HG03439 (cell line): ENCODE measurements around the gene ORMDL3.
"Not testable (repeated sequence)": the region's sequence is repeated elsewhere in the genome, so short reads cannot be mapped to it uniquely, and the experiment has no call there.

Experiments used
- ATAC-seq: cut with Tn5 transposase; IDR thresholded peaks from one replicate; pipeline ENCODE4 v1.9.1; 2021; ENCODE audit warnings: mild to moderate bottlenecking, moderate library complexity; ENCODE audit not compliant: unreplicated experiment

Gene ORMDL3

DNA sequence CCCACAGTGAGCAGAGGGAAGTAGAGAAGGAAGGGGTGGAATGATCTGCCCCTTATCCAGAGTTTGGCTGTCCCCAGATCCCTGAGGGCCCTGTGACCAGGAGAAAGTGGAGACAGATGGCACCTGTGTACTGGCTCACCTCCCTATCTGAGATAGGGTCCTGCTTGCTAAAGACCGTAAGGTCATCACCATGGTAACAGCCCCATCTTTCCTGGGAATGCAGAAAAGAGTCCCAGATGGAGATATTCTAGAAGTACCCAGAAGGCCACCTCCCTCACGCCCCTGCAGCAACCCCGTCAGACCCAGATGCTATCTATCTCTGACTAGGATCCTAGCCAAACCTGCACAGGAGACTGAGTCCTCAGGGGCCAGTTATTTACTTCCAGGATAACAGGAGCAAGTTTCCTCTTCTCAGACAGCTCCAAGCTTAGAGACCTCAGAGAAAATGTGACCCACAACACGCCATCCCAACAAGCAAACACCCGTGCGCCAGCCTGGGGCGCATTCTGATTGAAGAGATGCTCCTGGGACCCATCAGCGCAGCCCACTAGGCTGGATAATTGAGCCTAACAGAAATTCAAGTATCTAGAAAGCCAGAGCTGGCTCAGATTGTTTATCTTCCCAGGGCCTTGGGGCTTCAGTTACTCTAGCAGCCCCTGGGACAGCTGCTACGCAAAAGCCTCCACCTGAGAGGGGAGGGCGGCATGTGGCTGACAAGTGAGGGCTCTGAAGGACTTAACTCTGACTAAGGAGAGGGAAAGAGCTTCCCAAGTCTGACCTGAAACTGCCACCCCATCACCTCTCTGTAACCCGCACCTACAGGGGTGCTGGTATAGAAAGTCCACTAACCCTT is 1.9 kb downstream of the ORMDL3 start:
- ATAC-seq: no peak

DNA sequence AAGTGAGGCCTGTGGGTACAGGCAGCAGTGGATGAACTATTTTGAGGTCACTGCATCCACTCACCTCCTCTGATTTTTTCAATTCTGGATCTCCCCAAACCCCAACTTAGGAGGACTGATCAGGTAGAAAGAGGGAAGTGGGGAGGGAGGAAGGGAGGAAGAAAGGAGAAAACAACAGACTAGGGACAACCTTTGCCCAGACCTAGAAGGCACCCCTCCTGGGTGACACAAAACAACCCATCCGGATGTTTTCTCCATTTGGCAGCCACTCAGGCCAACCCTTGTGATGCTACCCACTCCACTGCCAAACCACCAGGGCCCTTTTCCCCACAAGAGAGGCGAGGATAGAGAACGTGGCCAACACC is 2.7 kb downstream of the ORMDL3 start:
- ATAC-seq: no peak

DNA sequence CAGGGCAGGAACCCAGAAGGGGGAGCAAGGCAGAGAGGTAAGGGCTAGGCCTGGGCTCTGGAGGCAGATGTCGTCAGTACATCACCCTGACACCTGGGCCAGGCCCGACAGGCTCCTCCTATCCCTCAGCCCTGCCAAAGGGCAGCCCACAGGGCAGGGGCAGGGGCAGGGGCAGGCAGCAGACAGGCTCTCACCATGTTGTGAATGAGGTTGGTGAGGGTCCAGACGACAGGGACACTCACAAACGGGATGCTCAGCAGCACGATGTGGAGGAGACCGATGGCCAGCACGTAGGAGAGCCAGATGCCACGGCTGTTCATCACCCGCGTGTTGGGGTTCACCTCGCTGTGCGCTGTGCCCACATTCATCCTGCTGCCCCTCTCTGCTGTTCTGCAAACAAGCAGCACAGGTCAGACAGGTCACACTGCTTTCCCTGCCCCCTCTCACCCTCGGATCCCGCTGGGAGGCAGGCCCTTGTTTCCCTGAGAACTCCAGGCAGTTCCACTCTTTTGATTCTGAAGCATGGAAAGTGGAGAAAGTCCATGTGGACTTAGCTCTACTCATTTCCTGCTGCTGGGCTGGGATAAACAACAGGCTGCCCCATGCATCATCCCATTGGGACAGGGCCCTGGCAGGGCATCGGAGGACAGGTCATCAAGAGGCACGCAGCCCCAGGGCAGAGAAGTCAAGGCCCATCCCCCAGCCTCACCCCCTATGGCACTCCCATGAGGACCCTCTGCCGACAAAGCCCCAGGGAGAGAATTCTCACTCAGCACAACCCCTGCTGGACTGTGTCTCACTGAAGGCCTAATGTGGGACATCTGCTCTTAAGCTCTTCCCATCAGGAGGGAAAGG is 3.3 kb downstream of the ORMDL3 start:
- no peak for ATAC-seq

DNA sequence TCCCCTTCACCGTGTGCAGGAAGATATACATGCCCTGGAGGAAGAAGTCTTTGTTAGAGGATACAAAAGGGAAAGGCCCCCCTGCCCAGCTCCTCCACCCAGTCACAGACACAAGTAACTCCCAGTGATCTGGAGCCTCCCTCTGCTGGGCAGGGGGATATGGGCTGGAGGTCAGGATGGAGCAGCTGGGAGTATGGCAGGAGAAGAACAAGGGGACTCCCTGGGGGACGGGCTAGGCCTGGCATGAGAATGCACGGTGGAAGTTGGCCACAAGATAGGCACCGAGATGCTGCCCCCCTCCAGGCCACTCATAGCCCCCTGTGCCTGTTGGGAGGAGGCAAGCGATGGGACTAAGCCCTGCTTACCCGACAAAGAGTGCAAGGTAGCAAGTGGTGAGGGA is 4.2 kb downstream of the ORMDL3 start:
- no peak for ATAC-seq

DNA sequence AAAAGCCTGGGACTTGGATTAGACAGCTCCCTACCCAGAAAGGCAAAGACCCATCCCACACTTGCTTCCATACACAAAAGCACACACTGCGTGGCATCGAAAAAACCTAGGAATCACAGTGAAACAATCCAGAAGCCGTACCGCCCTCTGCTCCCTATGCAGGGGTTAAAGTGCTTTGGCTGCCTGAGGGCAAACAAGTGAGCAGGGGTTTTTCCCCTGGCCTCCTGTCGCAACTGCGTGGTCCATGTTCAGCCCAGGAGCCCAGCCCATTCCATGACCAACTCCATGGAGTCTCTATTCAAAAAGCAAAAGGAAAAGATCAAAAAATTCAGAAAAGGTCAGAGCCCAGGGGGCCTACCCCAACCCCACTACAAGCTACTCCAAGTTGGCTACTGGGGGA is 5.4 kb downstream of the ORMDL3 start:
- no peak for ATAC-seq

DNA sequence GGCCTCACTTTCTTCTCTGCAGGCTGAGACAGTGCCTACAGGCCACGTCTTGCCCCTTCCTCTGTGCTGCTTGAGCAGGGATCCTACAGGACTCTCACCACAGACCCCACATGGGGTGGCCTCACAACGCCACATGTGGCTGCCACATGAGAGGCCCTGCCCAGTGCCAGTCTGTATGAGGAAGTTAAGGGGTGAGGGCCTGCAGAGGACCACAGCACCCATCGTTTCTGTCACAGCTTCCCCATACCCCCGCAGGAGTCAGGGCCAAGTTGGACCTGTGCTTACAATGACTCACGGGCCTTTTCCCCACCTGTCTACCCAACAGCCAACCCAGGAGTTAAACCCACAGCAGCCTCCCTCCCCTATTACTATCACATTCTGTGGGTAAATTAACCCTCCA is 6.1 kb downstream of the ORMDL3 start:
- ATAC-seq: no peak

DNA sequence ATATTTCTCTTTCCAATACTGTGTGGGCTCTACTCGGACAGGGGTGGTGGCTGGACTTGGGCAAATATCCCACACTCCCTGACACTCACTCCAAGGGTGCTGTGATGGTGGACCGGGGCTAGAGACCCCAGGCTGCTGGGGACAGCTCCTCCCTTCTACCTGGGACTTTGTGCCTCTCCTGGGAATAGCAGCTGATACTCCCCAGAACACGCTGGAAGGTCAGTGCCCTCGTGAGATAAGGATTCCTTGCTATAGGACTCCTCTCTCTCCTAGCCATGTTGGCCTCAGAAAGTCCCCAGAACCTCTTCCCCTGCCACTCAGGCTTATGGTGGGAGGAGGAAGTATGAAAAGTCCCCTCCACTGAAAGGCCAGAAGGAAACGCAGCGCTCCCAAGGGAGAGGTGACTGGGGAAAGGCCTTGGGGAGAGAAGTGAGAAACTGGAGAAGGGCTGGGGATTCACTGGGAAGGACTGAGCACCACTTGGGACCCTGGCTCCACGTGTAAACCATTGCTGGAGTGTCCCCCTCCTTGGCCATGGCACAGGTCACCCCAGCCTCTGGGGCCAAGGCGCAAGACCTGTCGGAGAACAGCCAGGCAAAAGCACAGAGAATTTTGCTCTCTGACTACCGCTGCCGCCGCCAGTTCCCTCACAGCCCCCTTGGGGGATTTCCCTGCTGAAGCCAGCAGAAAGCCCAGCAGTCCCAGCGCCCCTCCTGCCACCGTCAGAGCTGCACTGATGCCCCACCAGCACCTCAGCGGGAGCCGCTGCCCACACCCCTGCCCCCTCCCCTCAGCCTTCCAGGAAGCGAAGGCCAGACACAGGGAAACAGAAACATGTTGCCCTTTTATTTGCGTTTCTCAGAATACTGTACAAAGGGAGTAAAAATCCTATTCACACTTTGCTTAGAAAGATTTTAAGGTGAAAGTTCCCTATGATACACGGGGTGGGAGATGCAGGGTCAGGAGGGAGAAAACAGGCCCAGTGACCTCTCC is 6.9 kb downstream of the ORMDL3 start:
- ATAC-seq: no peak

DNA sequence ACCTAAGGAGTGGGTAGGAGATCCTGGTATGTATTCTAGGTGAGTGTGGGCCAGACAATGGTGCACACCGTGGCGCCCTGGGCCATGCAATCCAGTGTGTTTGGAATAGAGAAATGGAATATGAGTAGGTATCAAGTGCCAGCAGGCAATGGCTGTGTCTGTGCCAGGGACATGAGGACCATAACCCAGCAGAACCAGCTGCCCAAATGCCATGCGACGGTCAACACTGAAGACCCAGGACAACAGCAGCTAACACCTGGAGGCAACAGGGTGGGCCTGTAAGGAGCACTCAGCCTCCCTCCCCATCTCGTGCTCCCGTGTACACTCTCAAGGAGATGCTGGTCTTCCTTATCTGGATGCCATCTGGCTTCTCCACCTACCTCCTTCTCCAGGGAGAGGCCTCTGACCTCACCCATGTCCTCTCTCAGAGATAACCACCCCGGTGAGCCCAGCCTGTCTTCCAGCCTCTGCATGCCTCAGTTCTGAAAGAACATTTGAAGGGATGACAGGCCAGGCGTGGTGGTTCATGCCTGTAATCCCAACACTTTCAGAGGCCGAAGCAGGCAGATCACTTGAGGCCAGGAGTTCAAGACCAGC is 8.2 kb downstream of the ORMDL3 start:
- ATAC-seq: no peak

DNA sequence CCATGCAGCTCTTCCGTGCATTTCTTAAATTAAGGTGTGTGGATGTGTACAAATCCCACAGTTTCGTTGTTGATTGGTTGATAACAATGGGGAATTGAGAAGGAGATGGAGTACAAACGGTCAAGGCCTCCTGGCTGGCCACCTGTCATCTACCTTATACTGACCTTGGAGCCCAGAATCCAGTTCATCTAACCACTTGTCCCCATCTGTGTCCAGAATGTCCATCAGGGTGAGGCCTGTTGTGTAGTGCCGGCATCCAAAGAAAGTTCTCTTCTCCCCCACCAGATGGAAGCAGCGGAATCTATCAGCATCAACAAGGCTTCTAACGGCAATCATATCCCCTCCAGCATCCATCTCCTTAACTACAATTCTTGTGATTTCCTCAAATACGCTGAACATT is 10.5 kb downstream of the ORMDL3 start:
- no peak for ATAC-seq

DNA sequence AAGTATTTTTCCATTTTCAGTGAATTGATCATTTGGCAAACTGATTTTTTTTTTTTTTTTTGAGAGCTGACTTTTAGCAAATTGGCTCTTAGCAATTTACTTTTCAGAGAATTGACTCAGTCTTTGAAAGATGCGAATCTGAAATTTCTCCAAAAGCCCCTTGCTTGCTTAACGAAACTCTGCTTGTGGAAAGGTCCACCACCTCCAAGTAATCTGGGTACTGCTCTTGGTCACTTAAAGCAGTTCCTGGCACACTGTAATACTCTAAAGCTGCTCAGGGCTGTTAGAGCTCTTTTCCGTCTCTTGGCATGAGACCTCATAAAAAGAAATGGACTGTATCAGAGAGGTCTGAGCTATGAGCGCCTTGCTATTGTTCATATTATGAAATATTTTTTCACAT is 11.8 kb downstream of the ORMDL3 start:
- ATAC-seq: no peak

DNA sequence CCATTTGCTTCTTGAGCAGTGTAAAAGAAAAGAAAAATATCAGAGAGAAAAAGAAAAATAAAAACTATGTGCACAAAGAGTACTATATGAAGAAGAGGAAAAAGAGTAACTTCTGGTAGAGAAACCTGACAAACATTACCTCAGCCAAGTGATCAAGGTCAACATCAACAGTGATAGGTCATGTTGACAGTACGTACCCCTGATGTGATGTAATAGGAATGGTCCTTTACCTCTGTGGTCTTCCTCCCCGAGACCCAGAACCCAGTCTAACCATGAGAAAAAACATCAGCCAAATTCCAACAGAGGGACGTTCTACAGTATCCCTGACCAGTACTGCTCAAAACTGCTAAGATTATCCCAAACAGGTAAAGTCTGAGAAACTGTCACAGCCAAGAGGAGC is 13.4 kb downstream of the ORMDL3 start:
- no peak for ATAC-seq

DNA sequence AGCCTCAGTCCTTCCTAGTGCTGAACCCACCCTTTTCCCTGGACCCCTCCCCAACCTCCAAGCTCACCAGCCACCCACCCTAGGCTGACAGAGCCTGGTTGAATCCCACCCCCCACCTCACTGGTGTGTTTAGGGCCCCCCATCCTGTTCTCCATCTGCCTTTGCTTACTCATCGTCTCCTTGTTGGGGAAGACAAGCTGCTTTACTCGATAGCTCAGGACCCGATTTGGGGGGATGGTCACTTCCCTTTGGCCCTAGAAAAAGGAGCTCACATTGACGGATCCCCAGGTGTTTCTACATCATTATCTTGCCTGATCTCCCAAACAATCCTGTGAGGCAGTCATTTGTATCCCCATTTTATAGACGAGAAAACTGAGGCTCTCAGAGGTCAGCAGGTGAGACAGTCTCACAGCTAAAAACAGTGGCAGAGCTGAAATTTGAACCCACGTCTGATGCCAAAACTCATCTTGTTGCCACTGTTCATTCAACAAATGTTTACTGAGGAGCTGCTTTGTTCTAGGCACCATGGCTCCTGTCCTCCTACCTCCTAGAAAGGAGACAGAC is 18.5 kb downstream of the ORMDL3 start:
- ATAC-seq: no peak

DNA sequence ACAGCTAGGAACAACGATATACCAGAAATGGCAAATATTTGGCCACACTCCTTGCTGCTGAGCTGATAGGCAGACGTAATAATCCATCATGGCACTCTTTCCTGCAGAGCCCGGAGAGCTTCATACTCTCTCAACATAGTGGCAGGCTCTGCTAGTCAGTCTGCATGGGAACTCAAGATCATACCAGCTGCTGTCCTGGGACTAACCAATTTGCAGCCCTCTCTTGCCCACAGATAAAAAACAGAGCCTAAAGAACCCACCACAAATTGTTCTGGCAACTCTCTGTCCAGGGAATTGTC is 22.5 kb downstream of the ORMDL3 start:
- no peak for ATAC-seq

DNA sequence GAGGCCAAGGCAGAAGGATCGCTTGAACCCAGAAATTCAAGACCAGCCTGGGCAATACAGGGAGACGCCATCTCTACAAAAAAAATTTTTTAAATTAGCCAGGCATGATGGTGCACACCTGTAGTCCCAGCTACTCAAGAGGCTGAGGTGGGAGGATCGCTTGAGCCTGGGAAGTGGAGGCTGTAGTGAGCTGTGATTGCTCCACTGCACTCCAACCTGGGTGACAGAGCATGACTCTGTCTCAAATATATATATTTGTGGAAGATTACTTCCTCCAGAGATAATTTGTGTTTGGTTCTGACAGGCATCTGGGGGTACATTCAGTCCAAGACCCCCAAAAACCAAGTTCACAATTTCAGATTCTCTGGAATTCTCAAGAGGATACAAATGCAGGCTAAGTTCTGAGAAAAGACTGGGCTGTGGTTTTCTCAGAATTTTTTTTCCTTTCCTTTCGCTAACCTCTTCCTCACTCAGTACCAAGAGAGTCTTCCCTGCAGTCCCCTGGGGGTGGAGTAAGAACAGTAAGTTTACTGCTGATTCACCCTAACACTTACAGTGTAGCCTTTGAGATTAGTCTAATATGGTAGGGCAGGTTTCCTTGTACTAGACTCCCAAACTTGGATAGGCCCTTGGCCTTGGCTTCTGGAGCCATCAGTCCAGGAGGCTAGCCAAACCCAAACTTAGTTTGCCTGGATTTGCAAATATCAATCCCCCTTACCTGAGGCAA is 24.1 kb downstream of the ORMDL3 start:
- ATAC-seq: no peak

DNA sequence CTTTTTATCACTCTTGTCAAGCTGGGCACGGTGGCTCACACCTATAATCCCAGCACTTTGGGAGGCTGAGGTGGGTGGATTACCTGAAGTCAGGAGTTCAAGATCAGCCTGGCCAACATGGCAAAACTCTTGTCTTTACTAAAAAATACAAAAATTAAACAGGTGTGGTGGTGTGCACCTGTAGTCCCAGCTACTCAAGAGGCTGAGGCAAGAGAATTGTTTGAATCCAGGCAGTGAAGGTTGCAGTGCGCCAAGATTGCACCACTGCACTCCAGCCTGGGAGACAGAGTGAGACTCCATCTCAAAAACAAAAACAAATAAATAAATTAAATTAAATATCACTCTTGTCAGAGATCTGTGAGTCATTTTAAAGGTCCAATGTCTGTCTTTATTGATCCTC is 25.4 kb downstream of the ORMDL3 start:
- ATAC-seq: not testable (repeated sequence)

DNA sequence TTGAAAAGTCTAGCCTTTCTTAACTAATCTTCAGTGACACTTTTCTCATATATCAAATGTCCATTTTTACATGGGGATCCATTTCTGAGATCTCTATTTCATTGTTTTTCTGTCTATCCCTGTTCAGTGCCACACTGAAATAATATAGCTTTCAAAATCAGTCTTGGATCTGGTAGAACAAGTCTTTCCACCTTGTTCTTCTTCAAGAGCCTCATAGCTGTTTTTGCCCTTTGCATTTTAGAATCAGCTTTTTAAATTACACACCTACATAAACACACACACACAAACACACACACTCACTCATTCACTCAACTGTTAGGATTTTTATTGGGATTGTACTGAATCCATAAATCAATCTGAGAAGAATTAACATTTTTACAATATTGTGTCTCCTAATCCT is 28.2 kb downstream of the ORMDL3 start:
- ATAC-seq: no peak

DNA sequence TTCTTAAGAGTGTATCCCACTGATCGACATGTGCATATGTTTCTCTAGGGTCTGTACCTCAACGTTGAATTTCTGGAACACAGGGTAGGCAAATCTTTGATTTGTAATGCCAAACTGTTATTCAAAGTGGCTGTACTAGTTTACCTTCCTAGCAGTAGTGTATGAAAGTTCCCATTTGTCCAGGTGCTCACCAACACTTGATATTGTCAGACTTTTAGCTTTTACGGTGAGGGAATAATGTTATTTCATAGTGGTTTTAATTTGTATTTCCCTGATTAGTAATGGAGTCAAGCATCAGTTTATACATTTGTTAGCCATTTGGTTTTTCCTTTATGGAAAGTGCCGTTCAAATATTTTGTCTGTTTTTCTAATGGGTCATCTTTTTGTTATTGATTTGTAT is 29.3 kb downstream of the ORMDL3 start:
- no peak for ATAC-seq

DNA sequence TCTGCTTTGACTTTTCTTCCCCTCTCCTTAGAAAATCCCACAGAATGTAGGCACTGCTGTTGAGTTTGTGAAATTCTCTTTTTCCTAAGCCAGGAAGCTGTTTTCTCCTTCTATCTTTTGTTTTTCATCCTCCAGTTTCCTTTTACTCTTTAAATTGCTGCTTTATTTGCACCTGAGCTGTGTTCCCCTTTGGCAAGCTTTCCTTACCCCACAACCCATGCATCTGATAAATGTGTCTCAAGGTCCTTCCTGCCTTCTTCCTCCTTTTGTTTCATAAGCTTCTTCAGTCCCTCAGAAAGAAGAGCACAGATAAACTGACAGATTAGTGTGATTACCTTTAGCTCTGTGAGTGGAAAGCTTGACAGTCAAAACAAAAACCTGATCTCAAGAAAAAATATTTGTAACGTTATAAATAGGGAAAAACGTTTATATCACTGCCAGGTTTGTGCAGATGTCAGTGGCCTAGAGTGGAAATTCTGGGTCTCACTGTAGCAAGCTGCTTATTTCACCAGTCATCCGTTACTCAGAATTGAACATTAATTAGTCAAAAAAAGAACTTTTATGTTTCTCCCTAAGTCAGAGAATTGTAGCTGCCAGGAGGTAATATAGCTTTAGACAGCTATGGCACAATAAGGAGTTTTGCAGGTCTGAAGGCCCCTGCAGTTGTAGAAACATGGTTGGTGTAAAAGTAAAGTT is 32.6 kb downstream of the ORMDL3 start:
- ATAC-seq: no peak

DNA sequence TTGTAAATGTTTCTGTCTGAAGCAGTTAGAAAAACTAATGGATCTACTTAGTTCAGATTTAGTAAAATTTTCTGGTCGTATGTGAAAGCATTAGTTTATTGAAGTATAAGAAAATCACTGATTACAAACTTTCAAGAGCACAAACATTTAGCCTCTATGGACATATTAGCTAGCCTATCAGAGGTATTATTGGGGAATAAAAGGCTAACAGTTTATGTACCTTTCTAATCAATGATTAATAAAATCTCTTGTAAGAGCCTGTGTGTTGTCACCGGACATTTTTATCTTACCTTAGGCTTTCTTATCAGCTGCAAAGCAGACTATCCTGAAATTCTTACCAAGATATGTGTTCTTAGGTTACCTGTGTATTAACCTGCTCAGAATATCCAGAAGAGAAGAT is 38.2 kb downstream of the ORMDL3 start:
- no peak for ATAC-seq
